Astrocyte of the cerebellum (primary cell): Measurements from ENCODE around the gene TMEM95.
"Not testable (repeated sequence)": the region's sequence is repeated elsewhere in the genome, so short reads cannot be mapped to it uniquely, and the experiment has no call there.

Experiments
- DNase-seq: peaks from one replicate; pipeline ENCODE4 v3.0.0-alpha.2; 2011; ENCODE audit warnings: low read depth
- H3K4me3 ChIP-seq: 2 replicates; pipeline ENCODE4 v1.5.1; 2011; ENCODE audit warnings: mild to moderate bottlenecking, low read depth, low read length, moderate library complexity
- CTCF ChIP-seq: IDR thresholded peaks from 2 replicates; pipeline ENCODE4 v1.5.1; 2012; ENCODE audit warnings: low read length, low read depth, moderate library complexity, mild to moderate bottlenecking; ENCODE audit errors: missing control alignments
- in situ Hi-C: cut with HindIII; loops from 2 replicates; pipeline ENCODE4 v1.10.0; 2017; ENCODE audit warnings: low sequenced_read_pairs

Gene TMEM95

GRCh38 chr17:7336240-7337175 is 18.4 kb upstream of the TMEM95 start, which contains the start of gene ACAP1:
Gene ACAP1, plus strand, starts transcription at chr17:7336529. Its CDS starts 206 bp downstream, at chr17:7336735.
- H3K4me3 ChIP-seq, result no peak within 1 kb of the TSS
- DNase-seq, result no peak
- no peak for TF ChIP-seq CTCF
- in situ Hi-C loops, result no loop called here

GRCh38 chr17:7337600-7337999 is 17.4 kb upstream of the TMEM95 start:
- H3K4me3 ChIP-seq, DNase-seq, in situ Hi-C loops: not testable (repeated sequence)

- no peak for TF ChIP-seq CTCF
- in situ Hi-C loops, result no loop called here
- H3K4me3 ChIP-seq, result no peak overlapping the region
- no peak for DNase-seq
Observed at GRCh38 chr17:7340179-7340578, 14.8 kb upstream of the TMEM95 start.

- in situ Hi-C loops, result no loop called here
- H3K4me3 ChIP-seq, result no peak overlapping the region
- DNase-seq, result no peak
- no peak for TF ChIP-seq CTCF
Observed at GRCh38 chr17:7341842-7342241, 13.1 kb upstream of the TMEM95 start.

GRCh38 chr17:7343250-7343649 is 11.7 kb upstream of the TMEM95 start:
- no peak for TF ChIP-seq CTCF
- no peak overlapping the region for H3K4me3 ChIP-seq
- DNase-seq, result no peak
- in situ Hi-C loops, result no loop called here

GRCh38 chr17:7346761-7347614 is 8.0 kb upstream of the TMEM95 start:
- in situ Hi-C loops, result no loop called here
- TF ChIP-seq CTCF, result no peak
- no peak for DNase-seq
- no peak overlapping the region for H3K4me3 ChIP-seq
